EL (cell line): ENCODE data around the gene CTSK.
"Not testable (repeated sequence)": the region's sequence is repeated elsewhere in the genome, so short reads cannot be mapped to it uniquely, and the experiment has no call there.

ENCODE experiments used
- DNase-seq: peaks from one replicate; pipeline ENCODE4 v3.0.0-alpha.2; 2016

The CTSK gene

DNA sequence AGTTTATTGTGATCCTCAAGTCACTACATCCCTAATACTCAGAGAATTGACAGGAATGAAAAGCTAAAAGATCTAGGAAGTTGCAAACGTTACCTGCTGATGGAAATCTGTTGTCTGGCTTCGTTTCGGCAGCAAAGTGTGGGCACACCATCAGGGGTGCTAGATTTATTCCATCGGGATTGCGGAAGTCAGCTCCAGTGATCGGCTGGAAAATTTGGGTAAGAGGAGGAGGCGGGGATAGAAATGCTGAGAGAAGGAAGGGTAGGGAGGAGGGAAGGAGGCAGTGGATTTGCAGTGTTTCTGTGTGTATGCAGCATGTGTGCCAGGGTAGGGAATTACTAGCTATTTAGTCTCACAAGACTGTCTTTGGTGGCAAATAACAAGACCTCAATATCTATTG lies at the start of gene CTSK:
CTSK (minus strand) TSS at position 140 of the 400 bp plus-strand sequence. CDS start 1,455 bp downstream, outside the sequence.
- DNase-seq: peak; percentile 34

DNA sequence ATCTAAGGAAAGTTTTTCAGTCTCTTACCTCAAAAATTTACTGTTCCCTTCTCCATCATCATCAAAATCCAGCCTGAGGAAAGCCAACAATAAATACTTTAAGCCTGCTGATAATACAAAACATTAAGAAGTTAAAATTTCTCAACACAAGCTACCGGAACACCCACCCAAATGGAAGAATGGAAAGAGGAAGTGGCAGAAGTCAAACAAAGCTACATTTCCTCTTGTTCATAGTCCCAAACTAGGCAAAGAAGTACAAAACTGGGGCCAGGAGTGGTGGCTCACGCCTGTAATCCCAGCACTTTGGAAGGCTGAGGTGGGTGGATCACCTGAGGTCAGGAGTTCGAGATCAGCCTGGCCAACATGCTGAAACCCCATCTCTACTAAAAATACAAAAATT lies 44.7 kb upstream of the CTSK start:
- DNase-seq: not testable (repeated sequence)

DNA sequence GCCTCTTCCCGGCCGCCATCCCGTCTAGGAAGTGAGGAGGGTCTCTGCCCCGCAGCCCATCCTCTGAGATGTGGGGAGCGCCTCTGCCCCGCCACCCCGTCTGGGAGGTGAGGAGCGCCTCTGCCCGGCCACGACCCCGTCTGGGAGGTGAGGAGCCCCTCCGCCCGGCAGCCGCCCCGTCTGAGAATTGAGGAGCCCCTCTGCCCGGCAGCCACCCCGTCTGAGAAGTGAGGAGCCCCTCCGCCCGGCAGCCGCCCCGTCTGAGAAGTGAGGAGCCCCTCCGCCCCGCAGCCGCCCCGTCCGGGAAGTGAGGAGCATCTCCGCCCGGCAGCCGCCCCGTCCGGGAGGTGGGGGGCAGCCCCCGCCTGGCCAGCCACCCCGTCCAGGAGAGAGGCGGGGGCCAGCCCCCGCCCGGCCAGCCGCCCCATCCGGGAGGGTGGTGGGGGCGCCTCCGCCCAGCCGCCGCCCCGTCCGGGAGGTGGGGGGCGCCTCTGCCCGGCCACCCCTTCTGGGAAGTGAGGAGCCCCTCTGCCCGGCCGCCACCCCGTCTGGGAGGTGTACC lies 42.8 kb upstream of the CTSK start:
- DNase-seq: not testable (repeated sequence)

DNA sequence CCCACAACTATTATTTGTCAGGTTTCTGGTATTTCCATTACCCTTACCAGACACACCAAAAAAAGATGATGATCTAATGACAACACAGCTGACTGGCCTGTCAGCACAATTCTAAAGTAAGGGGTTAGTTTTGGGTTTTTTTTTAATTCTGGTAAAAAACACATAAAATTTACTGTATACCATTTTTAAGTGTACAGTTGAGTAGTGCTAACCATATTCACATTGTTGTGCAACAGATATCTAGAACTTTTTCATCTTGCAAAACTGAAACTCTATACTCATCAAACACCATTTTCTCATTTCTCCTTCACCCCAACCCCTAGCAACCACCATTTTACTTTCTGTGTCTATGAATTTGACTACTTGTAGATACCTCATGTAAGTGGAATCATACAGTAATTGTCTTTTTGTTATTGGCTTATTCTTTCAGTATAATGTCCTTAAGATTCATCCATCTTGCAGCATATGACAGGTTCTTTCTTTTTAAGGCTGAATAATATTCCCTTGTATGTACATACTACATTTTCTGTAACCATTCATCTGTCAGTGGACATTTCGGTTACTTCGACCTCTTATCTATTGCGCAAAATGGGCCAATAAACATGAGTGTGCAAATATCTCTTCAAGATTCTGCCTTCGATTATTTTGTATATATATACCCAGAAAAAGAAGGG lies 38.5 kb upstream of the CTSK start:
- no peak for DNase-seq

DNA sequence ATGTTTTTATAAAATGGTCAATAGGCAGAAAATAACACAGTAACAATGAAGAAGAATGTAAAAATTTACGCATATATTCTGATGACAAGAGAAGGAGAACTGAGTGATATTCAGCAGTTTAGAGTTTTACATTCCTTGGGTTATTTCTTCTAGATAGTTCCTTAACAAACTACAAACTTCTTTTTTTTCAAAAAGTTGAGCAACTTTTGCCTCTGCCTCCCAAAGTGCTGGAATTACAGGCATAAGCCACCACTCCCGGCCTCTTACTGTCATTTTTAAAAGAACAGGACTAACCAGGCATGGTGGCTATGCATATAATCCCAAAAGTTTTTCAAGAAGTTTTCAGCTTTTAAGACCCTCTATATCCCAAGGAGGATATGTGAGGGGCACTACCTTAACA lies 35.4 kb upstream of the CTSK start:
- DNase-seq: no peak

DNA sequence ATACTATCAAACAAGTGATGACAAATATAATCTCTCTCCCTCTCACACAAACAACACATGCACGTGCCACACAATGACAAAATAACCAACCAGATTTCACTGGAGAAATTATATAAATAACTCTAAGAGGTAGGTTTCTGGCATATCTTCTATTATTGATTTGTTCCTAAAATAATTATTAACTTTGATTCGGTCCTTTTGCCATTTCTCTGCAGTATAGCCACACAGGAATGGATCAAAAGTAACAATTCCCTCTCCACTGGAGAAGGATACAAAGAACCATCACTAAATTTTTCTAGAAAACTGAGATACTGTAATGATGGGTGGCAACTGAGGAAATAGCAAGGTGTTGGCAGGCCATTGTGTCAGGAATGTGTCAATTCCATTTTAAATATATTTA lies 34.9 kb upstream of the CTSK start:
- no peak for DNase-seq

DNA sequence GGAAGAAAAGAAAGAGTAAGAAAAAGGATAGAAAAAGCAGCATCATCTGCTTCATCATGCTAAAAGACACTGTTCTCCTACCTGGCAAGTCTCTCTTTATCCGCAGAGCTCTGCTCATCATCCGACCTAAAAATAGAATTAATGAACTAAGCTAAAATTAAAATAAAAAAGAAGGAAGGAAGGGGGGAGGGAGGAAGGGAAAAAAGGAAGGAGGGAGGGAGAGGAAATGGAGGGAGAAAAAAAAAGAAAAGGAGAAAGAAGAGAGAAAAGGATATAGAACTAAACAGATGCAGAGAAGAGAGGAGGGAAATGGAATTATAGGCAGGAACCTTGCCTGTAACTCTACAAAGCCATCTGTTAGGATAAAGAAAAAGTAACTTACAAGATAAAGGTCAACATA lies 34.3 kb upstream of the CTSK start:
- DNase-seq: no peak

DNA sequence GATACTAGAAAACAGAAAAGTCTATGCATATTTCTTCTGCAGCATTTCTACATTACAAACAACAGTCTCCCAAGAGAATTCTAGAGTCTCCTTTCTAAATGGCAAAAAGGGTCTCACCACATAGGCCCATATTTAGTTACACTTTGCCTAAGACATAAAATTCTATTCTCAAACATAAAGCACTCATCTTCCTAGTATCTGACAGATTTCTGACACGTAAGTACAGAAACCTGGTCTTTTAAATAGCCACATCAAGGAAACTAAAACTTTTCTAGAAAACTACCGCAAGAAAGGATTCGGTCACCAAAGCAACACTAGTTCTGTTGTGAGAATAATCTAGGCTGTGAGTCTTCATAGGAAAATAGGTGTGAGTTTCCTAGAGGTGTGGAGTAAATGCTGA lies 33.6 kb upstream of the CTSK start:
- DNase-seq: no peak

DNA sequence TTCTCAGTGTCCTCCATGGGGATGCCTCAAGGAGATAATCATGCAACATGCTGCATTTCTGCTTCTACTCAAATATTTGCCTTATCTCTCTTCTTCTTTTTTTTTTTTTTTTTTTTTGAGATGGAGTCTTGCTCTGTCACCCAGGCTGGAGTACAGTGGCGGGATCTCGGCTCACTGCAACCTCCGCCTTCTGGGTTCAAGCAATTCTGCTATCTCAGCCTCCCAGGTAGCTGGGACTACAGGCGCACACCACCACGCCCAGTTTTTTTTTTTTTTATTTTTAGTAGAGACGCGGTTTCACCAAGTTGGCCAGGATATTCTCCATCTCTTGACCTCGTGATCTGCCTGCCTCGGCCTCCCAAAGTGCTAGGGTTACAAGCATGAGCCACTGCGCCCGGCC lies 32.8 kb upstream of the CTSK start:
- DNase-seq: not testable (repeated sequence)

DNA sequence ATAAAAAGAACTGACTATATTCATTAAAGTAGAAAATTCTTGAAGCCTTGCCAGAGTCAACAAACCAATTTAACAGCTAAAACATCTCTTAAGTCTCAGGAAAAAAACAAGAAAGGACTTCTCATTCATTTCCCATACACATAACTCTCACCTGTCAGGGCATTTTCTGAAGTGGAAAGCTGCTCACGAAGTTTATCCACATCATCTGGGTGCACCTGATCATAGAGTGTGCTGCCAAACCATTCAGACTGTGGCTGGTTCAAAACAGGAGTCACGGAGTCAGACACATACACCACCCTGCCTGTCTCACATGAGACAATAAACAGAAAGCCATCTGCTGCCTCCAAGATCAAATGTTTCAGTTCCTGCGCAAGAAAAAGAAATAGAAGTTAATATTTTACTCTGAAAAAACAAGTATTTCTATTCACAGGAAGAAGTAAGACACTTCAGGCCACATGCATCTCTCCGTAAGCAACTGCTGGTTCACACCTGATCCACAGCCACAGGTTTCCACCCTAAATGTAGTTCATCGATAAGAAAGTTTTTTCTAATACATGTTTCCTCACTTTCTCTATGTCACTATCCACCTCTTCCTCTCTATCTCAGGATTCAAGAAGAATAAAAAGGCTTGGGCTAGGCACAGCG lies 28.2 kb upstream of the CTSK start:
- DNase-seq: no peak

DNA sequence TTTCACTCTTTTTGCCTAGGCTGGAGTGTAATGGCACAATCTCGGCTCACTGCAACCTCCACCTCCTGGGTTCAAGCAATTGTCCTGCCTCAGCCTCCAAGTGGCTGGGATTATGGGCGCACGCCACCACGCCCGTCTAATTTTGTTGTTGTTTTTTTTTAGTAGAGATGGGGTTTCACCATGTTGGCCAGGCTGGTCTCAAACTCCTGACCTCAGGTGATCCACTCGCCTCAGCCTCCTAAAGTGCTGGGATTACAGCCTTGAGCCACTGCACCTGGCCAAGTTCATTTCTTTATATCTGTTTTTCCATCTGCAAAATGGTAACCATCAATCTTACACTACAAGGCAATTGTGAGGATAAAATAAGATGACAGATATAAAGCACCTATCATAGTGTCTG lies 25.9 kb upstream of the CTSK start:
- not testable (repeated sequence) for DNase-seq

DNA sequence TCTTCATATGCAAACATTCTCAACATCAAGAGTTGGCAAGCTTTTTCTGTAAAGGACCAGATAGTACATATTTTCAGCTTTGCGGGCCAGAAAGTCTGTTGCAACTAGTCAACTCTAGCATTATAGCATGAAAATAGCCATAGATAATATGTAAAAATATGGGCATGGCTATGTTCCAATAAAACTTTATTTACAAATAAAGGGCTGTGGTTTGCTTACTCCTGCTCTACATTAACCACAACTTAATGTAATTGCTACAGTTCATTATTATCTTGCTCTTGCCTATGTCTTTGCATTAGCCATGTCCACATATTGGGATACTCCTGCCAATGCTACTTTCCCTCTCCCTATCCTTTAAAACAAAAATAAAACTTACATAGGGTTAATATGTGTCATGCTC lies 24.5 kb upstream of the CTSK start:
- no peak for DNase-seq

DNA sequence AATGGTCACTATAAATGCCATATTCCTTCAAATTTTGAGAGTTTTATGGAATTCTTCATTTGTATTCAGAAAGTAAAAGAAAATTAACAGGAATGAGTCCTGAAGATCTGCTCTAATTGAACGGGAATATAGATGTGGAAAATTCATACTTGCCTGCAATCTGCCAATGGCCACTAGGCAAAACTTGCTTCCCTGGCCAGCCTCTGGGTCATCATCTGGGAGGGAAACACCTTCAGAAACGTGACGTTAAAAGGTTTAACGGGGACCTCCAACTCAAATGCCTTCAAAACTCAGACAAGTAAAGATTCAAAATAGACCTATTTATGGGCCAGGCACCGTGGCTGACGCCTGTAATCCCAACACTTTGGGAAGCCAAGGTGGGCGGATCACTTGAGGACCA lies 21.7 kb upstream of the CTSK start:
- no peak for DNase-seq

DNA sequence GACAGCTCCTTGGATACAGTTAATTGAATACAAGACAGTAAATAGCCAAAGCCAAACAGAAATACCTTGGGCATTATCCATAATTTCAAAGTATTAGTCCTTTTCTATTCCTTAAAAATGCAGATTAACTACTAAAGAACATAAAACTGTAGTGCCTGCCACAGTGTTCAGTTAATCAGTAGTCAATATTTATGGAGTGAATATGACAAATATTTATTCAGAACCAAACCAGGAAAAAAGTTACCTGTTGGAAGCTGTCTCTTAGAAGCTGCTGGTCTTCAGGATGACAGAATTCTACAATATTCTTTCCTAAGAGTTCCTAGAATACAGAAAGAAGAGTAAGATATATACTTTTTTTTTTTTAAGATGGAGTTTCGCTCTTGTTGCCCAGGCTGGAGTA lies 18.2 kb upstream of the CTSK start:
- DNase-seq: no peak

DNA sequence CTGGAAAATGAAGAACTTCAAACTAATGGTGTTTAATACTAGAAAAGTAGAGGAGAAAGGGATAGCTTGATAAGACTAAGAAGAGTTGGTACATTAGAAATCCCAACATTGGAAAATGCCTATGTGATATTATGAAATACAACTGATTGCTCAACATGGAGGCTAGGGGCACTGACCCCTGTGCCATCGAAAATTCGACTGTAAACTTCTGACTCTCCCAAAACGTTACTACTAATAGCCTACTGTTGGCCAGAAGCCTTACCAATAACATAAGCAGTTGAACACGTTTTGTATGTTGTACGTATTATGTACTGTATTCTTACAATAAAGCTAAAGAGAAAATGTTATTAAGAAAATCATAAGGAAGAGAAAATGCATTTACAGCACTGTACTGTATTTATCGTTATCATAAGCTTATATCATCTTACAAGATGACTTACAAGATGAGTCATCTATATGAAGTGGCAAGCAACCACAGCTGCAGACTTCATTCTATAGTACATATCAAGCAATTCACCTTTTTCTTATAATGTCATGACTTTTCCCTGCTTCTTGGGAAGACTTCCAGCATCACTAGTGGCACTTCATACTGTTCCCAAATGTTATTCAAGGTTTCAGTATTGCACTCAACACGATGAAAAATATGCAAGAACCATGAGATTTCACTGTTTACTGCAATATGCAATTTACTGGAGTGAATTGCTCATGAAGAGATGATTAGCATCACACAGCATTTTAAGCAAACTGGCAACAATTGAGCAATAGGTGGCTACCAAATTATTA lies 12.9 kb upstream of the CTSK start:
- DNase-seq: peak; percentile 21

DNA sequence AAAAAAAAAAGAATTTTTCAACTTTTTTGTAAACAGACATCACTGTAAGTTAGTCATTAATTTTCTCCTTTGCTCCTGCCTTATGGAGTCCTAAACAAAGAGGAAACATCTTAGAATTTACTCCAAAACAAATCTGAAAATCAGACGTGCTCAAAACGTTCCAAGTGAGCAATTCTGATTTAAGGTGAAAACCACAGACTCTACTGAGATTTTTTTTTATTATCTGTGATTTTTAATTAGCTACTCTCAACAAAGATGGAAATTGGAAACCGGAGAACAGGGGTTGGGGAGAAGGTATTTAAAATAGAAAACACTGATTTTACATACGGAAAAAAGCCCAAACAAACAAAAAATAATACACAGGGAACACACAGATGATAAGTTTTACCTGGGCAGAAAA lies 7.8 kb upstream of the CTSK start:
- no peak for DNase-seq

DNA sequence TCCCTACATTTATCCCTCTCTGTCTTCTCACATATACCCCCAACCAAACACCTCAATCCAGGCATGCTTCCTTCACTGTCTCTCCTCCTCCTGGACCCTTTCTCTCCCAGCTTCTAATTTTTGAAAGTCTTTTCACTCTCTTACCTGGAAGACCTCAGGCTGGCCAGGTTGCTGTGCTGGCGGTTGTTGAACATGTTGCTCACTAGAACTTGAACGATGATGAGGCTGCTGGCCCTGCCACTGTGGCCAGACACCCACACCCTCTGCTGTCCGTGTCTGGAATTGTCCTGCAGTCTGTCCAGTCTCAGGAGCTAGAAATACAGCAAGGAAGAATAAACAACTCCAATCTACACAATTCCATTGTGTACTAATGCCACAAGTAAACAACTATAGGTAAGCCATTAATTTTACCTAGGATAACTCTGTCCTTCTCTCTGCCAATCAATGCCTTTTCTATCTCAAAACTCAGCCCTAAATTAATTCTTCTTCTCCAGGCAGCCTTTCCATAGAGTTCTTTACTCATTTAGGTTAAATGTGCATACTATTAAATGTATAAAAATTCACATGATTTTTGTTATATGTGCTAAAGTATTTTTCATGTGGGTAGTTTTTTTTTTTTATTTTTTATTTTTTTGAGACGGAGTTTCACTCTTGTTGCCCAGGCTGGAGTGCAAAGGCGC lies 5.1 kb upstream of the CTSK start:
- peak; percentile 62 for DNase-seq

DNA sequence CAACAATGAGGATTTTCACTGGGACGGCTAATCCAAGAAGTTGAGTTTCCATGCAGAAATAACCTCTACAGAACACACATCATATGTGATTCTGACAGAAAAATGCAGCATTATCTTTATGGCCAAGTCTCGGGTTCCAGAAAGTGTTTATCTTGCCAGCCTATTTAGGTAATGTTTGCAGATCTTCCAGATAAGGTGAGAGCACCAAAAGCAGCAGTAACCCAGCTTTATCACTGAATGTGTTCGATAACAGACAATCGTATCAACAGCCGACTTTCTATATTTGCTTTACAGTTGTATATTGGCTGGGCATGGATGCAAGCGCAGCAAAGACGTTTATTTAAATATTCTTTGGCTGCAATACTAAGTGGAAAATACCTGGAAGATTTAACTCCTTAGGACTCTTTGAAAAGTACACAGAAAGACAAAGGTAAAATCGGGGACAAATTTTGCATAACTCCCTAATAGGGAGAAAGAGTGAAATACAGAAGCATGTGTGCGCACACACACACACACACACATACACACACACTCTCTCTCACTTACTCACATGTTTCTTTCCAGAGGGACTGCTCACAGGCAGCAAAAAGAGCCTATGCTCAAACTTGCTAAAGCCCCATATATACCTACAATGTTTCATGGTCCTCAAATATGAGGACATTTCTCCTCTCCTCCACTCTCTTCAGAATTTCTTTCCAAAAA lies 3.0 kb upstream of the CTSK start:
- DNase-seq: no peak

DNA sequence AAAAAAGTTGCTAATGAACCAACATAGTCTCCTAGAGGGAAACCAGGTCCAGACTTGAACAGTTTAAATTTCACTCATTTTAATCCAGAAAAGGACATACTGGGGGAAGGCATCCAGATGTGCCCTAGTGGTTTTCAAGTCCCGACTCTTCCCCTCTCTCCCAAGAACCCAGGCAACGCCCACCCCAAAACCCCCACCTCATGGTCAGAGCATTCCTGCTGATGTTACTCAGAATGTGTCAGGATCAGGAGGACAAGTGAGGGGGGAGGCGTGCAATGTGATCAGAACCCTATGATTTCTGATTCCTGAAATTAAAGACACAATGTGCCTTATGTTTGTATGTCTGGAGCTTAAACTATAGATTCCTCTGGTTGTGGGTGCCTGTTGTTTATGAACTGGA lies 1.6 kb upstream of the CTSK start:
- DNase-seq: peak; percentile 69

DNA sequence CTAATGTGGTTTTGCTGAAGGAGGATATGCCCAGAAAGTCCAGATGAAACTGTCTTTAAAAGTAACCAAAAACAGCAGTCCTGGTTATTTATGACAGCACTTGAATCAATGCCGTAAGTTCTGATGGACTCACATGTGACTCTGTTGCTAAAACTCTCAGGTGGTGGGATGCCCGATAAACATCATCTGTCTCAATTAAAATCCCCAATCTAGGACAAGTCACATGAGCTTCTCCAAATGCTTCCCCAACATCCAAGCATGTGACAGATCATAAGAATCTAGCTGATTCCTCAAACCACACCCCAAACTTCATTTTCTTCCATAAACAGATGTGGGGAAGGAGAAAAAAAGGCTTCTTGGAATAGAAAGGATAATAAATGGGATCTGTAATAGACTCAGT lies 786 bp upstream of the CTSK start:
- no peak for DNase-seq

DNA sequence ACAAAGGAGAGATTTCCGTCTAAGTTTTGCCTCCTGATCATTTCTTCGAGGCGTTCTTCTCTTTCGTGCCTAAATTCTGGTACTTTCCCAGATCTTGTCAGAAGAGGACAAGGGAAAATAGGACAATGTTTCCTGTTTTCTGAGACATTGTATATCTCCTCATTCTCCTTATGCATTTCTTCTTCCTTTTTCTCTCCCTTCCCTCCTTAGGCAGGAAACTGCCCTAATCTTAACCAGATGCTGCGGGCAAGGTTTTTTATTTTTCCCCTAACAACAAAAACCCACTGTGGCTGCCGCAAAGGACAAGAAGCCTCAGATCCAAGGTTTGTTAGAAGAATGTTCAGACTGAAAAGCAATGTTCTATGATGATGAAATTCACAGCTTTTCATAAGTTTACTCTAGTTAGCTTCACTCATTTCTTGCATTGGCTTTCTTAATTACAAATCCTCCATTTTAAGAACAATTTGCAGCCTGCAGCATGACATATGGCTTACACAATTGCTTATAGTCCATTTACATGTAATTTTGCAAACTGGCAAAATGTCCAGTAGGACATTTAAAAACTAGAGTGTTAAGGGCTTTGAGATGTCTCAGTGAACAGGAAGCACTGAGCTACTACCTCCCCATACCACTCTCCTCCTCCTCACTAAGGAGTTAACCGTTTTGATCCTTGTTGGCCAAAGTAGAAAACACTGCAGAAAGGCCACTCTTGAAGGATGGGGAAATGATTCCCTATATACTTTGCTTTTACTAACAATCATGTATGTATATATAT lies 624 bp downstream of the CTSK start:
- DNase-seq: peak; percentile 13

DNA sequence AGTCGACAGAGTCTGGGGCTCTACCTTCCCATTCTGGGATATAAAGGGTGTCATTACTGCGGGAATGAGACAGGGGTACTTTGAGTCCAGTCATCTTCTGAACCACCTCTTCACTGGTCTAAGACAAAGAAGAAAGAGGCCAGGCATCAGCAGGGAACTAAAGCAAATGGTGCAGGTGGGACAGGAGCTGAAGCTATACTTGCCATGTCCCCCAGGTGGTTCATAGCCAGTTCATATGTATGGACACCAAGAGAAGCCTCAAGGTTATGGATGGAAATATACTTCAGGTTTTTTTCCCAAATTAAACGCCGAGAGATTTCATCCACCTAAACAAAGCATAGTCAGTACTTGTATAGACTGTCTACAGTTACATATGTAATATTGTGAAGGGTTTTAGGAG lies 2.2 kb downstream of the CTSK start:
- DNase-seq: no peak
